Neural progenitor cell (in vitro differentiated cells): ENCODE measurements around the gene HCRTR2. TPM values are rescaled to one million over a fixed set of nuclear protein-coding genes. Genes with fewer than 3 reads are reported as not detected.
A peak's percentile ranks its signal among the peaks of the same experiment; 100 is the strongest.
"Not testable (repeated sequence)": the region's sequence is repeated elsewhere in the genome, so short reads cannot be mapped to it uniquely, and the experiment has no call there.

Experiments used
- DNase-seq: peaks from one replicate; pipeline ENCODE4 v3.0.0-alpha.2; 2016; ENCODE audit warnings: low spot score
- H2AFZ ChIP-seq: fragments of 200-600 bp; sonication (generic); replicated peaks from 2 replicates; pipeline ENCODE4 v1.6.1; 2016; ENCODE audit warnings: antibody characterized with exemption
- H3F3A ChIP-seq: fragments of 200-600 bp; sonication (generic); 2 replicates; pipeline ENCODE4 v1.6.1; 2016; ENCODE audit warnings: antibody characterized with exemption, low read depth
- H3K27ac ChIP-seq: fragments of 200-600 bp; sonication (generic); 2 replicates; pipeline ENCODE4 v1.5.1; 2016; ENCODE audit warnings: mild to moderate bottlenecking
- H3K27me3 ChIP-seq: fragments of 200-600 bp; sonication (generic); 2 replicates; pipeline ENCODE4 v1.6.1; 2016; ENCODE audit warnings: mild to moderate bottlenecking, moderate library complexity
- H3K36me3 ChIP-seq: fragments of 200-600 bp; sonication (generic); 2 replicates; pipeline ENCODE4 v1.5.1; 2016
- H3K4me1 ChIP-seq: fragments of 200-600 bp; sonication (generic); 2 replicates; pipeline ENCODE4 v1.6.1; 2016; ENCODE audit warnings: mixed run types
- H3K4me2 ChIP-seq: fragments of 200-600 bp; sonication (generic); 2 replicates; pipeline ENCODE4 v1.6.1; 2016
- H3K4me3 ChIP-seq: fragments of 200-600 bp; sonication (generic); 2 replicates; pipeline ENCODE4 v1.5.1; 2016
- H3K79me2 ChIP-seq: fragments of 200-600 bp; sonication (generic); 2 replicates; pipeline ENCODE4 v1.6.1; 2016; ENCODE audit warnings: low read depth
- H3K9ac ChIP-seq: fragments of 200-600 bp; sonication (generic); 2 replicates; pipeline ENCODE4 v1.6.1; 2016
- H3K9me3 ChIP-seq: fragments of 200-600 bp; sonication (generic); 2 replicates; pipeline ENCODE4 v1.5.1; 2016; ENCODE audit warnings: low read depth
- H4K20me1 ChIP-seq: fragments of 200-600 bp; sonication (generic); 2 replicates; pipeline ENCODE4 v1.6.1; 2016; ENCODE audit warnings: low read depth
- H3K27ac Mint-ChIP-seq: 3 replicates; pipeline ENCODE4 v1.8.0; 2021; ENCODE audit warnings: mixed read lengths
- H3K27me3 Mint-ChIP-seq: 2 replicates; pipeline ENCODE4 v1.8.0; 2022; ENCODE audit warnings: low read depth, mild to moderate bottlenecking, inconsistent platforms, moderate library complexity, mixed read lengths; ENCODE audit not compliant: insufficient read depth
- H3K36me3 Mint-ChIP-seq: 3 replicates; pipeline ENCODE4 v1.8.0; 2021; ENCODE audit warnings: mixed read lengths
- H3K4me1 Mint-ChIP-seq: 3 replicates; pipeline ENCODE4 v1.8.0; 2021; ENCODE audit warnings: mixed read lengths
- H3K4me3 Mint-ChIP-seq: 3 replicates; pipeline ENCODE4 v1.8.0; 2021; ENCODE audit warnings: mild to moderate bottlenecking, moderate library complexity, mixed read lengths
- H3K9me3 Mint-ChIP-seq: 3 replicates; pipeline ENCODE4 v1.8.0; 2020; ENCODE audit warnings: mixed read lengths
- EZH2 ChIP-seq: fragments of 200-600 bp; sonication (generic); IDR thresholded peaks from 2 replicates; pipeline ENCODE4 v1.6.1; 2017; ENCODE audit warnings: antibody characterized with exemption, mild to moderate bottlenecking, moderate library complexity
- EZH2phosphoT487 ChIP-seq: fragments of 200-600 bp; sonication (generic); IDR thresholded peaks from 2 replicates; pipeline ENCODE4 v1.6.1; 2017; ENCODE audit warnings: antibody characterized with exemption
- total RNA-seq: library from RNA; depleted of rRNA; stranded (reverse); fragments of >200 nt; gene quantifications from 2 replicates; pipeline ENCODE4 v1.2.3, GENCODE V29; 2015; ENCODE audit warnings: low replicate concordance
- TF ChIP-seq, protein P1 (sequence below): fragments of 200-600 bp; sonication (generic); IDR thresholded peaks from 2 replicates; pipeline ENCODE4 v1.5.1; 2017; ENCODE audit warnings: antibody characterized with exemption, mild to moderate bottlenecking

HCRTR2 gene
- total RNA-seq, 1 donor from 2014 or later, result not detected

DNA sequence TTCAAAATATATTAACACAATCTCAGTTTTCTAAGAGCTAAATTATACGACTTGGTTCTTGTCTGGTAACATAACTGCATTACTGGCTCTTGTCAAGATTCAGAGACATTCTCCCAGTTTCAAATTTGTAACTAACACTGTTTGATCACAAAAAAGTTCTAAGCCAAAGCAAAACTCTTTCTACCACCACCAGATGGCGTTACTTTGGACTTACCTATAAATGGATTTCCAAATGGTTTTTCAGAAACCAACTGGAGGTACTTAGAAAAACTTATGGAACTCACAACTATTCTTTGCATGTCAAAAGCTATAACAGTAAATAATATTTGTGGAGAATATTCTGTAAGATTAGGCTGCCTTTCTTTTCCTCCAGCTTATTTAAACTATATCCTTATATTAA lies 118.8 kb downstream of the HCRTR2 start:
- H3K79me2 ChIP-seq, result no peaks in the 10 kb centered on the region
- H3F3A ChIP-seq, result no peaks in the 10 kb centered on the region
- peak; percentile 36 for DNase-seq
- H3K36me3 ChIP-seq, result no peaks in the 10 kb centered on the region
- no peaks in the 10 kb centered on the region for H3K27me3 Mint-ChIP-seq
- no peaks in the 10 kb centered on the region for H4K20me1 ChIP-seq
- H3K9ac ChIP-seq, result no peak overlapping the region
- H3K27ac ChIP-seq, result no peak overlapping the region
- no peak overlapping the region for H3K4me3 Mint-ChIP-seq
- no peak overlapping the region for H2AFZ ChIP-seq
- peaks cover 2% of the 10 kb centered on the region for H3K9me3 Mint-ChIP-seq
- TF ChIP-seq, protein P1, sequence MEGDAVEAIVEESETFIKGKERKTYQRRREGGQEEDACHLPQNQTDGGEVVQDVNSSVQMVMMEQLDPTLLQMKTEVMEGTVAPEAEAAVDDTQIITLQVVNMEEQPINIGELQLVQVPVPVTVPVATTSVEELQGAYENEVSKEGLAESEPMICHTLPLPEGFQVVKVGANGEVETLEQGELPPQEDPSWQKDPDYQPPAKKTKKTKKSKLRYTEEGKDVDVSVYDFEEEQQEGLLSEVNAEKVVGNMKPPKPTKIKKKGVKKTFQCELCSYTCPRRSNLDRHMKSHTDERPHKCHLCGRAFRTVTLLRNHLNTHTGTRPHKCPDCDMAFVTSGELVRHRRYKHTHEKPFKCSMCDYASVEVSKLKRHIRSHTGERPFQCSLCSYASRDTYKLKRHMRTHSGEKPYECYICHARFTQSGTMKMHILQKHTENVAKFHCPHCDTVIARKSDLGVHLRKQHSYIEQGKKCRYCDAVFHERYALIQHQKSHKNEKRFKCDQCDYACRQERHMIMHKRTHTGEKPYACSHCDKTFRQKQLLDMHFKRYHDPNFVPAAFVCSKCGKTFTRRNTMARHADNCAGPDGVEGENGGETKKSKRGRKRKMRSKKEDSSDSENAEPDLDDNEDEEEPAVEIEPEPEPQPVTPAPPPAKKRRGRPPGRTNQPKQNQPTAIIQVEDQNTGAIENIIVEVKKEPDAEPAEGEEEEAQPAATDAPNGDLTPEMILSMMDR, result peak; percentile 63
- no peak for TF ChIP-seq EZH2phosphoT487
- no peaks in the 10 kb centered on the region for H3K27me3 ChIP-seq
- H3K27ac Mint-ChIP-seq, result no peak overlapping the region
- no peaks in the 10 kb centered on the region for H3K4me1 ChIP-seq
- H3K4me2 ChIP-seq, result no peak overlapping the region
- H3K4me3 ChIP-seq, result no peak overlapping the region
- no peaks in the 10 kb centered on the region for H3K9me3 ChIP-seq
- H3K36me3 Mint-ChIP-seq, result no peaks in the 10 kb centered on the region
- H3K4me1 Mint-ChIP-seq, result no peaks in the 10 kb centered on the region

DNA sequence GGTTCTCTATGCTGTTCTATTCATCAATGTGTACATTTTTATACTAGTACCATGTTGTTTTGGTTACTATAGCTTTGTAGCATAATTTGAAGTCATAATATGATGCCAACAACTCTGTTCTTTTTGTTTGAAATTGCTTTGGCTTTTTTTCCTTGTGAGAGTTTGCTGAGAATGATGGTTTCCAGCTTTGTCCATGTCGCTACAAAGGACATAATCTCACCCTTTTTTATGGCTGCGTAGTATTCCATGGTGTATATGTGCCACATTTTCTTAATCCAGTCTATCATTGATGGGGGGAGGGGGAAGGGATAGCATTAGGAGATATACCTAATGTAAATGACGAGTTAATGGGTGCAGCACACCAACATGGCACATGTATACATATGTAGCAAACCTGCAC lies 122.9 kb downstream of the HCRTR2 start:
- DNase-seq, H3K27ac Mint-ChIP-seq, H3K36me3 Mint-ChIP-seq, H3K9me3 Mint-ChIP-seq, H3K79me2 ChIP-seq, H3K9me3 ChIP-seq, H3K4me3 Mint-ChIP-seq, H3K27me3 Mint-ChIP-seq, H3K27ac ChIP-seq, H3K9ac ChIP-seq, H2AFZ ChIP-seq, H3K4me1 ChIP-seq, H3F3A ChIP-seq, H4K20me1 ChIP-seq, H3K4me1 Mint-ChIP-seq, H3K36me3 ChIP-seq, H3K4me2 ChIP-seq, H3K27me3 ChIP-seq, H3K4me3 ChIP-seq: not testable (repeated sequence)

DNA sequence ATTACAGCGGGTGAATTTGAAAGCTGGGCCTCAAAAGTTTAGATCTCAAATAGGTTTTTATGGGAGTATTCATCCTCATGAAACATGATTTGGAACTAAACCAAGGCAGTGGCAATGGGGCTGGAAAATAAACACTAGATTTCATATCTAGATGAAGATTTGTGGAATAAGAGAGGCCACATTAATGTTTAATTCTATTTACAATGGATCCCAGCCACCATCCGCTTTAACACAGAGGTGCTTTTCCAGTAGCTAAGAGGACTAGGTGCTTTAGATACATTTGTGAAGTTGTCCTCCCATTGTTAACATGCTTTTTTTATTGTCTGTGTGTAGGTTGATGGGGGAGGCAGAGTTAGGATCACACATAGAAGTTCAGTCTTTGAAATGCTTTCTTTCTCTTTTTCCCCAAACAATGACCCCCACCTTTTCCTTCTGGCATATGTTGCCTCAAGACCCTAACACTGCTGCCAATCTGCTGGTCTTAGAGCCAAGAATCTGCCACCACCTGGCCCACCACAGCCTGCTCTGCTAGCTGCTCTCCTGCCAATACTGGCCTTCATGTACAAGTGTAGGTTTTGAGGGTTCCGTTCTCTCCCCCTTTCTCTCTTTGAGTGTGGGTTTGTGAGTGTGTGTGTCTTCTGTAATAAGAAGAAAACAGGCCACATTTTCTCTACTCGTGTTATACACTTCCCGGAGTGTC lies 125.1 kb downstream of the HCRTR2 start:
- Histone ChIP-seq H3K9me3 (no peaks in the 10 kb centered on the region), H3K9ac (no peak overlapping the region), H4K20me1 (no peaks in the 10 kb centered on the region), H3K4me3 (no peak overlapping the region), H3K79me2 (no peaks in the 10 kb centered on the region), H3K27ac (no peak overlapping the region), H3K4me2 (no peak overlapping the region), H3F3A (no peaks in the 10 kb centered on the region), H3K27me3 (no peaks in the 10 kb centered on the region), H2AFZ (peak overlapping the region; percentile 54), H3K36me3 (no peaks in the 10 kb centered on the region), H3K4me1 (no peaks in the 10 kb centered on the region)
- Mint-ChIP-seq H3K27me3 (no peaks in the 10 kb centered on the region), H3K36me3 (no peaks in the 10 kb centered on the region), H3K27ac (no peak overlapping the region), H3K4me3 (no peak overlapping the region), H3K9me3 (peaks cover 2% of the 10 kb centered on the region), H3K4me1 (no peaks in the 10 kb centered on the region)
- no peak for DNase-seq
- TF ChIP-seq EZH2 (no peak), EZH2phosphoT487 (no peak)
- TF ChIP-seq, protein P1, result no peak

DNA sequence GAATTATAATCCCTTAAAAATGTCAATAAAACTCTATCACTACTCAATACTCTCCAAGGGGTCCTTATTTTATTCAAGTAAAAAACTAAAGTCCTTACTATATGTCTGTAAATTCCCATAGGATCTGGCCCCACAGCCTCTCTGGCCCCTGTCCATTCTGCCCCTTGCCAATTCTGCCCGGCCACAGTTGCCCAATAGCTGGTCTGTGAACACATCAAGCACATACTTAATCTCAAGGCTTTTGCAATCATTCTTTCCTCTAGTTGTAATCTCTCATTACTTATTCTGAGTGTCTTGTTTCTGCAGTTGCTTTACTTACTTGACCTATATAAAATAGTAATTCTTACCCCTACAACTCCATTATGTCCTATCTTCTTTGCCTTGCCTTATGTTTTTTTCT lies 130.4 kb downstream of the HCRTR2 start:
- Histone ChIP-seq H3K27ac (no peak overlapping the region), H3K36me3 (no peaks in the 10 kb centered on the region), H3K4me3 (no peak overlapping the region), H3K79me2 (no peaks in the 10 kb centered on the region), H4K20me1 (no peaks in the 10 kb centered on the region), H3K27me3 (no peaks in the 10 kb centered on the region), H3F3A (no peaks in the 10 kb centered on the region), H3K9ac (no peak overlapping the region), H2AFZ (no peak overlapping the region), H3K4me1 (no peaks in the 10 kb centered on the region), H3K4me2 (no peak overlapping the region), H3K9me3 (no peaks in the 10 kb centered on the region)
- TF ChIP-seq EZH2 (no peak), EZH2phosphoT487 (no peak)
- TF ChIP-seq, protein P1, result no peak
- H3K9me3 Mint-ChIP-seq, result no peaks in the 10 kb centered on the region
- DNase-seq, result no peak
- H3K4me1 Mint-ChIP-seq, result no peaks in the 10 kb centered on the region
- no peaks in the 10 kb centered on the region for H3K36me3 Mint-ChIP-seq
- H3K27ac Mint-ChIP-seq, result no peak overlapping the region
- no peak overlapping the region for H3K4me3 Mint-ChIP-seq
- H3K27me3 Mint-ChIP-seq, result no peaks in the 10 kb centered on the region
